ES-I3 (cell line): ENCODE measurements around the gene HID1.
A peak's percentile ranks its signal among the peaks of the same experiment; 100 is the strongest.
"Not testable (repeated sequence)": the region's sequence is repeated elsewhere in the genome, so short reads cannot be mapped to it uniquely, and the experiment has no call there.

ENCODE experiments used
- H3K36me3 ChIP-seq: 2 replicates; pipeline ENCODE4 v1.6.1; 2013; ENCODE audit warnings: mild to moderate bottlenecking, low read length, control low read depth, moderate library complexity; ENCODE audit not compliant: insufficient read depth
- H3K4me1 ChIP-seq: 2 replicates; pipeline ENCODE4 v1.6.1; 2013; ENCODE audit warnings: mild to moderate bottlenecking, control low read depth, low read length; ENCODE audit not compliant: insufficient read depth
- H3K9ac ChIP-seq: 2 replicates; pipeline ENCODE4 v1.6.1; 2013; ENCODE audit warnings: low read depth, mild to moderate bottlenecking, low read length, moderate library complexity
- H3K9me3 ChIP-seq: 2 replicates; pipeline ENCODE4 v1.6.1; 2013; ENCODE audit warnings: mild to moderate bottlenecking, low read length, moderate library complexity; ENCODE audit not compliant: control insufficient read depth, insufficient read depth

HID1 gene

DNA sequence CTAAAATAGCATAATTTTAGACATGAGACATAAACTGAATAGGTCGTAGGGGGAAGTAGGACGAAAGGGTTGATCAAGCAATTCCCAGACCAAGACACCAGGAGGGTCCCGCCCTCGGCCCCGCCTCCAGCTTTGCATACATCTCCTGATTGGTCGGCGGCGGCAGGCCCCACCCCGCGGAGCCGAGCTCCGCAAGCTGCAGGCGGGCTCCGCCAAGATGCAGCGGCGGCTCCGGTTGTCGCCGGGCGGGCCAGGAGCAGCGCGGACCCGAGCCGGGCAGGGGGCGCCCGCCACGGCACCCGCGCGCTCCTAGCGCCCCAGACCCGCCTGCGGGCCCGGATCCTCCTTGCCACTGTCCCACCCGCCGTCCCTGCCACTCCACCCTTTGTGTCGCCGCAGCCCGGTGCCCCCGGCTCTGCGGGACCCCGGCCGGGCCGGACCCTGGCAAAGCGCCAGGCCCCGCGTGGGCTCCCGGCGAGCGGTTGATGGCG, 14.9 kb upstream of the HID1 start, which contains the start of gene CDR2L:
TSS of gene CDR2L (plus strand) at position 215 of the 491 bp plus-strand sequence. CDS start 412 bp downstream, outside the sequence.
- H3K9me3 ChIP-seq, result no peaks in the 10 kb centered on the region
- H3K4me1 ChIP-seq, result peaks cover 7% of the 10 kb centered on the region; the same call in 1 of the 2 replicates
- no peaks in the 10 kb centered on the region for H3K36me3 ChIP-seq
- H3K9ac ChIP-seq, result peak within 1 kb of the TSS; percentile 78

DNA sequence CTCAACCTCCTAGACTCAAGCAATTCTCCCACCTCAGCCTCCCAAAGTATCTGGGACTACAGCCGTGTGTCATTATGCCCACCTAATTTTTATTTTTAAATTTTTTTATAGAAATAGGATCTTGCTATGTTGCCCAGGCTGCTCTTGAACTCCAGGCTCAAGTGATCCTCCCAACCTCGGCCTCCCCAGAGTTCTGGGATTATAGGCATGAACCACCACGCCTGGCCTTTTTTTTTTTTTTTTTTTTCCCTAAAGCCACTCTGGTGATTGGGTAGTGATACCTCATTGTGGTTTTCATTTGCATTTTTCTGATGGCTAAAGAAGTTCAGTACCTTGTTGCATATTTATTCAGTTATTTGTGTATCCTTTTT, 13.6 kb upstream of the HID1 start:
- no peaks in the 10 kb centered on the region for H3K36me3 ChIP-seq
- peaks cover 7% of the 10 kb centered on the region; the same call in 1 of the 2 replicates for H3K4me1 ChIP-seq
- no peaks in the 10 kb centered on the region for H3K9me3 ChIP-seq
- no peak overlapping the region for H3K9ac ChIP-seq

DNA sequence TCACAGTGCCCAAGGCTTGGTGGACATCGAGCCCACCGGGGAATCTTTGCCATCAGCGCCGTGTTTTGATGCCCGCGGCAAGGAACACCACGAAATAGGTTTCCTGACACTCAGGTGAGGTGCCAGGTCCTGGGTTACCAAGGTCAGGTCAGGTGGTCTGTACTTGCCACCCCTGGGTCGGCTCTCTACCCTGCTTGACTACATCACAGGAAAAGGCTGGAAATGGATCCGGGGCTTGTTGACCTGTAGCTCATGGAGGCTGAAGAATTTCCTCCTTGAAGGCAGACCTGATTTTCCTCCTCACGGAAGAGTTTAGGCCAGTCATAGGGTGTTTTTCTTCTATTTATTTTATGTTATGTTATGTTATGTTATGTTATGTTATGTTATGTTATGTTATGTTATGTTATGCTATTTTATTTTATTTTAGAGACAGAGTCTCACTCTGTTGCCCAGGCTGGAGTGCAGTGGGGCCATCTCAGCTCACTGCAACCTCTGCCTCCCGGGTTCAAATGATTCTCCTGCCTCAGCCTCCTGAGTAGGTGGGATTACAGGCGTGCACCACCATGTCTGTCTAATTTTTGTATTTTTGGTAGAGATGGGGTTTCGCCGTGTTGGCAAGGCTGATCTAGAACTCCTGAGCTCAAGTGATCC, 10.2 kb upstream of the HID1 start:
- not testable (repeated sequence) for H3K36me3 ChIP-seq, H3K9me3 ChIP-seq, H3K4me1 ChIP-seq
- H3K9ac ChIP-seq, result peak overlapping the region; percentile 88

DNA sequence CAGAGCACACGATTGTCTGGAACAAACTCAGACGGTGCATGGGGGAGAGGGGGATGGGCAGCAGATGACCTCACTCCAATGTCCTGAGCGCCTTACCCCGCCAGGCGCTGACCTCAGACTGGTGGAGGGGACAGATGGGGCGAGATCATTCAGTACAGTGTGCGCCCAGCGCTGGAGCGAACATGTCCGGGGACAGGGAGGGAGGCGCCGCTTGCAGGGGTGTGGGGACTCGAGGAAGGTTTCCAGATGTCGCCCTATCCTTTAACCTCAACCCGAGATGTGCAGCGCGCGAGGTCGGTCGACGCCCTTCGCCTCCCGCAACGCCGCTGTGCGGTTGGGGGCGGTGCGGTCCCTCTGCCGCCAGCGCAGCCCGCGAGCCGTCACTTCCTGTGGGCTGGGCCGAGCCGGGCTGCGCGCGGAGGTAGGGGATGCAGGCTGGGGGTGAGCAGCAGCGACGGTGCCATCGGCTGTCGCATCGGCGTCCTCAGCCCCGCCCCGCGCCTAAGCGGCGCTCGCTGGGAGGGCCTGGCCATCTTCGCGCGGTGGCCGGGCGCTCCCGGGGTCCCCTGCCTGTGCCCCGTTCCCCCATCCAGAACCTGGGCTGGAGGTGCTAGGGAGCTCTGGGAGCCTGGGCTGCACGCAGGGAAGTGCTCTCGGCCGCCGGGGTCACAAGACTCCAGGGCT, 9.6 kb upstream of the HID1 start:
- Histone ChIP-seq H3K36me3 (no peaks in the 10 kb centered on the region), H3K4me1 (0 out of 2 replicates have a peak, but pooled peaks cover 3% of the 10 kb centered on the region)

DNA sequence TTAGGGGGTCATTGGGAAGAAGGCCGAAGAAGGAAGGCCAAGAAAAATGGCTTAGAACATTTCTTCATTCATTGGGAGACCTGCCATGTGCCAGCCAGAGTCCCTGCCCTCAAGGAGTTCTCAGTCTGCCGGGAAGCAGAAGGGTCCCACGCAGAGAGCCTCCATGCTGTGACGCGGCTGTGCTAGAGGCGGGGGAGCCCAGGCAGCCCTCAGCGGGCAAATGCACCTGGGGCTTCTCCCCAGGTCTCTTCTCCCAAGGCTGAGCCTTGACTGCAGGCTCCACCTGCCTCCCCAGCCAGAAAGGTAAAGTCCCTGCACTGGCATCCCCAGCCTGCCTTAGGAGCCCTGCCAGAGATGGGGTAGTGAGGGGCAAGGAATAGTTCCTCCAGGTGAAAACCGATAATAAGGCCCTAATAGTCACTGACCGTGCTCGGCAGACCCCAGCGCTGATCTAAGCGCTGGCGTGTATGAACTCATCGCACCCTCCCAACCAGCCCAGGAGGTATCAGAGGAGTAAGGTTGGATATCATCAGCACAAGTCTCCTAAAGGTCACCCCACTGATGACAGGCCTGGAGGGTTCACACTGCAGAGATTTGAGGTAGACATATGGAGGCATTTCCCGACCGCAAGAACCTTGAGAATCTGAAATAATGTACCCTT, 8.9 kb upstream of the HID1 start:
- H3K9ac ChIP-seq, result peak overlapping the region; percentile 88
- H3K4me1 ChIP-seq, result 0 out of 2 replicates have a peak, but pooled peaks cover under 1% of the 10 kb centered on the region
- H3K36me3 ChIP-seq, result no peaks in the 10 kb centered on the region
- no peaks in the 10 kb centered on the region for H3K9me3 ChIP-seq

More for the DNA sequence above, 9.6 kb upstream of the HID1 start:
- Histone ChIP-seq H3K9ac (peak overlapping the region; percentile 88), H3K9me3 (no peaks in the 10 kb centered on the region)

DNA sequence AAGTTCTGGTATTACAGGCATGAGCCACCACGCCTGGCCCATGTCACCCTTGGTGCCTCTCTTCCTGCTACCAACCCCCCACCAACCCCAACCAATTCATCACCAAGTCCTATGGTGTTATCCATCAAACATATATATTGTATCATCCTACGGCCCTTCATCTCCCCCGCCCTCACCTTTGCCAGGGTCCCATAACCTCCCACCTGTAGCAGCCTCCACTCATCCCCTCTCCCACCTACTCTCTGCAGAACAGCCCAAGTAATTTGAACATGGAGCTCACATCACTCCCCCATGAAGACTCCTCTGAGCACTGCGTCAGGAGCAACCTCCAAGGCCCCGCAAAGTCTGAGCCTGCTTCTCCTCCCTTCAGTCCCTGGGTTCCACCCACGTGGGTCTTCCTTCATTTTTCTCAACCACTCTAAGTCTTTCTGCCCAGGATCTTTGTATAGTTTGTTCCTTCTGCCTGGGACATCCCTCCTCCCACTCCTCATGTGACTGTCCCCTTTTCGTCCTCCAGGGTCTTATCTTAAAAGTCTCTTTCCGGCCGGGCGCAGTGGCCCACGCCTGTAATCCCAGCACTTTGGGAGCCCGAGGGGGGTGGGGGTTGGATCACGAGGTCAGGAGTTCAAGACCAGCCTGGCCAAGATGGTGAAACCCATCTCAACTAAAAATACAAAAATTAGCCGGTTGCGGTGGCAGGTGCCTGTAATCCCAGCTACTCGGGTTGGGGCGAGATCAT, 7.0 kb upstream of the HID1 start:
- Histone ChIP-seq H3K9me3 (no peaks in the 10 kb centered on the region), H3K36me3 (no peaks in the 10 kb centered on the region), H3K4me1 (no peaks in the 10 kb centered on the region), H3K9ac (no peak overlapping the region)

DNA sequence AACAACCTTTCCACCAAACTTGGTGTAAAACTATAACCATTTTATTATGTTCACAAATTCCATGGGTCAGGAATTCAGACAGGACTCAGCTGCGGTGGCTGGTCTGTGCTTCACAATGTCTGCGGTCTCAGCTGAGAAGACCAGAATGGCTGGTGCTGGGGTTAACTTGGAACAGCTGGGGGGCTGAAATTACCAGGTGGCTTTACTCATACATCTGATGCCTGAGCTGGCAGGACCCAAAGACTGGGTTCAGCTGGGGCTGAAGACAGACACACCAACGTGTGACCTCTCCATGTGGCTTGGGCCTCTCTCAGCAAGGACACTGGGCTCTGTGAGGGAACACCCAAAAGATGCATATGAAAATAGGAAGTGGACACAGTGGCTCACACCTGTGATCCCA, 5.7 kb upstream of the HID1 start:
- no peaks in the 10 kb centered on the region for H3K4me1 ChIP-seq
- H3K9ac ChIP-seq, result no peak overlapping the region
- H3K36me3 ChIP-seq, result no peaks in the 10 kb centered on the region
- H3K9me3 ChIP-seq, result no peaks in the 10 kb centered on the region

DNA sequence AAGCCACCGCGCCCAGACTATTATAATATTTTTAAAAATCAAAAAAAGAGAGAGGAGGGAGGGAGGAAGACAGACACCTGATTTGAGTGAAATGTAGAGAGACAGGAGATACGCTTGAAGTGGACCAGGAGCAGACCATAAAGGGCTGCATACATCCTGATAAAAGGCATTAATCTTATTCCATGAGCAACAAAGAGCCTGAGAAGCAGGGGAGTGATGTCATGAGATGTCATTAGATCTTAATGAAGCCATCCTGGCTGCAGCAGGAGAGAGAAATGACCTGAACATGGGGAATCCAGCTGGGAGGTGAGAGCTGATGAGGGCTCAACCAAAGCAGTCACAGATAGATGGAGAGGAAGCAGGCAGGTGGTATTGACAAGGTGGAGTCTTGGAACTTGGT, 5.2 kb upstream of the HID1 start:
- H3K36me3 ChIP-seq, result no peaks in the 10 kb centered on the region
- no peaks in the 10 kb centered on the region for H3K9me3 ChIP-seq
- no peaks in the 10 kb centered on the region for H3K4me1 ChIP-seq
- no peak overlapping the region for H3K9ac ChIP-seq

DNA sequence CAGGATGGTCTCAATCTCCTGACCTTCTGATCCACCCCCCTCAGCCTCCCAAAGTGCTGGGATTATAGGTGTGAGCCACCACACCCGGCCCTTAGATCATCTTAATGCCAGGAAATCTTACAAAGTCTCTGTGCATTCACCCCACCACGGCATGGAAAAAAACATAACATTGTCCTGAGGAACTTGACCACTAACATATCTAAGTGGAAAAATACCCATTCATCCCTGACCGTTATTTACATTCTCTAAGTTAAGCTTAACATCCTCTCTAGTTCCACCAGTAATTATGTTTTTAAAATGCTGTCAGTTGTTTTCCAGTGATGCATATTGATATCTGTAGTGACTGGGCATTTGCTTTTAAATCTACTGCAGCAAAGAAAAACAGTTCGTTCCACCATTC, 3.4 kb upstream of the HID1 start:
- H3K4me1 ChIP-seq, result no peaks in the 10 kb centered on the region

DNA sequence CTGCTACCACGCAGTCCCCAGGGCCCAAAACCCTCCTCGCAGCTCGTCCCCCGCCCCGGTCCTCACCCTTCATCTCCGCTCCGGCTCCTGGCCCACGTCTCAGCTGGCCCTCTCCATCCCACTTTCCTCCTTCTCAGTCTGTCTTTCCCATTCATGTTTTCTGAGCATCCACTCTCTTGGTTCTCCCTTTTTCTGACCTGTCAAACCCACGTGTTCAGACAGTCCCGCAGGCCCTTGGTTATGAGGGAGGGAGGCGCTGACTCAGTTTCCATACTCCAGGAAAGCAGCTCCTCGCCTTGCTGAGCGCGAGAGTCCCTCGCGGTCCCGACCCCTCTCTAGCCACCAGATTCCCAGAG, 392 bp upstream of the HID1 start:
- Histone ChIP-seq H3K9me3 (no peaks in the 10 kb centered on the region), H3K9ac (peak overlapping the region; percentile 39), H3K36me3 (no peaks in the 10 kb centered on the region), H3K4me1 (0 out of 2 replicates have a peak, but pooled peaks cover 4% of the 10 kb centered on the region)

More for the DNA sequence above, 3.4 kb upstream of the HID1 start:
- Histone ChIP-seq H3K36me3 (no peaks in the 10 kb centered on the region), H3K9ac (no peak overlapping the region), H3K9me3 (no peaks in the 10 kb centered on the region)

DNA sequence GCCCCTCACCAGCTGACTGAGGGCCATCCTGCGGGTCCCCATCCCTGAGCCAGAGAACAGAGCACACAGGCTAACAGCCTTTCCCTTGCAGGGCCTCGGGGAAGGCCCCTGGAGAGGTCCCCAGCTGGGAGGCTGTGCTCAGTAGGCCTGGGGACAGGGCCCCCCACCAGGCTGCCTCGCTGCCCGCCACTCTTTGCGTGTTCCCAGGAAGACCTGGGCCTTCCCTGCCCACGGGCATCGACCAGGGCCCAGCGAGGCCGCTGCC, 785 bp downstream of the HID1 start:
- Histone ChIP-seq H3K36me3 (no peaks in the 10 kb centered on the region), H3K9me3 (no peaks in the 10 kb centered on the region), H3K4me1 (0 out of 2 replicates have a peak, but pooled peaks cover 4% of the 10 kb centered on the region), H3K9ac (peak overlapping the region; percentile 74; the same call in 1 of the 2 replicates)

DNA sequence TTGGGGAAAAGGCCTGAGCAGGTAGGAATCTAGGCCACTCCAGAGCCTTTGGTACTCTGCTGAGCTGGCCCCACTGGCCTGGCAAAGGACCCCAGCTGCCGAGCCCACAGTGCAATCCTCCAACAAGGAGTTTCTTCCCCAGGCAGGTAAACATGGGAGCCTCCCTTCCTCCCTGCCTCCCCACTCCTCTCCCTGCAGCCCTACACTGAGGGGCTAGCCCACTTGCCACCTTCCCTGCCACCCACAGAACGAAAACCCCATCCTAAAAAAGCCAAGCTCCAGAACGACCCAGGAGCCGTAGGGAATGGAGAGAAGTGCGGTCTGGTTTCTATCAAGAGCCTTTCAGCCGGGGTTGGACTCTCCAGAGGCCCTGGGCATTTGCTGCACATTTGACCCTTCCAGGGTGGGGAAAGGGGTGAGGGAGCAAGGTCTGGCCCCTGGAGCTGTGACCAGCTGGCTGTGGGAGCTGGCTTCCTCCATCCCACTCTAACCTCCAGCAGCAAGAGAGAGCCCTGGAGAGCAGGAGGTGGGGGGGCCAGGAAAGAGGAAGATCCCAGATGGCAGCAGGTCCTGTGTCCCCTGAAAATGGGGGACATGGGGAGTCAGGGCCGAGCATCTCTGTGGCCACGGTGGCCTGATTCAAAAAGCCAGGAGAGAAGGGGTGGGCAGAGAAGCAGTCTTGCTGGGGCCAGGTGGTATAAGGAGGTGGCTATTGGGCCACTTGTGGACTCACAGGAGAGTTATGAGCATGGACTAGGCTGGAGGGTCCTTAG, 1.3 kb downstream of the HID1 start:
- H3K9ac ChIP-seq, result peak overlapping the region; percentile 74; the same call in 1 of the 2 replicates
- 0 out of 2 replicates have a peak, but pooled peaks cover 4% of the 10 kb centered on the region for H3K4me1 ChIP-seq
- H3K36me3 ChIP-seq, result no peaks in the 10 kb centered on the region
- no peaks in the 10 kb centered on the region for H3K9me3 ChIP-seq

DNA sequence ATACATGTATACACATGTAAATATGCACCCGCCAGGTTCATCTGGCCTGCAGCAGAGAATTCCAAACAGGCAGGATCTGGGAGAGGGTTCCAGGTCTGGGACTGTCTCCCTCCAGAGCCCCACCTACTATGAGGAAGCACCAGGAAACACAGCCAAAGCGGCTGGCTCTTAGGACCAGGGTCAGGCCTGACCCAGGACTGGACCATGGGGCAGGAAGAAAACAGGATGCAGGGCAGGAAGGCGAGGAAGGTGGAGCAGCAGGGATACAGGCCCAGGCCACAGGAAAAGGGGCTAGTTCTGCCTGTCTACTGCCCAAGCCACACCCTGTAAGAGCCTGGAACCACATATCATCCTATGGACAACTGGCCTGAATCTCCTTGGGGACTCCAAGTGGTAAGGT, 2.2 kb downstream of the HID1 start:
- Histone ChIP-seq H3K9ac (no peak overlapping the region), H3K9me3 (no peaks in the 10 kb centered on the region), H3K36me3 (no peaks in the 10 kb centered on the region), H3K4me1 (0 out of 2 replicates have a peak, but pooled peaks cover 4% of the 10 kb centered on the region)

DNA sequence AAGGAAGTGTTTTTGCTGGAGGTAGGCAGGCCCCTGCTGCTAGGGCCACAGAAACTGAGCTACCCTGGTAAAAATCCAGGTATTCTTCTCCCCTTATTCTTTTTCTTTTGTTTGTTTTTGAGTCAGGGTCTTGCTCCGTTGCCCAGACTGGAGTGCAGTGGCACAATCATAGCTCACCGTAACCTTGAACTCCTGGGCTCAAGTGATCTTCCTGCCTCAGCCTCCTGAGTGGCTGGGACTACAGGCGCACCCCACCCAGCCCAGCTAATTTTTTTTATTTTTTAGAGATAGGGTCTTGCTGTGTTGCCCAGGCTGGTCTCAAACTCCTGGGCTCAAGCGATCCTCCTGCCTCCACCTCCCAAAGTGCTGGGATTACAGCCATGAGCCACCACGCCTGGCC, 3.1 kb downstream of the HID1 start:
- H3K9me3 ChIP-seq, H3K36me3 ChIP-seq, H3K9ac ChIP-seq, H3K4me1 ChIP-seq: not testable (repeated sequence)
